ENCODE data around the gene CMTR1.

DNA sequence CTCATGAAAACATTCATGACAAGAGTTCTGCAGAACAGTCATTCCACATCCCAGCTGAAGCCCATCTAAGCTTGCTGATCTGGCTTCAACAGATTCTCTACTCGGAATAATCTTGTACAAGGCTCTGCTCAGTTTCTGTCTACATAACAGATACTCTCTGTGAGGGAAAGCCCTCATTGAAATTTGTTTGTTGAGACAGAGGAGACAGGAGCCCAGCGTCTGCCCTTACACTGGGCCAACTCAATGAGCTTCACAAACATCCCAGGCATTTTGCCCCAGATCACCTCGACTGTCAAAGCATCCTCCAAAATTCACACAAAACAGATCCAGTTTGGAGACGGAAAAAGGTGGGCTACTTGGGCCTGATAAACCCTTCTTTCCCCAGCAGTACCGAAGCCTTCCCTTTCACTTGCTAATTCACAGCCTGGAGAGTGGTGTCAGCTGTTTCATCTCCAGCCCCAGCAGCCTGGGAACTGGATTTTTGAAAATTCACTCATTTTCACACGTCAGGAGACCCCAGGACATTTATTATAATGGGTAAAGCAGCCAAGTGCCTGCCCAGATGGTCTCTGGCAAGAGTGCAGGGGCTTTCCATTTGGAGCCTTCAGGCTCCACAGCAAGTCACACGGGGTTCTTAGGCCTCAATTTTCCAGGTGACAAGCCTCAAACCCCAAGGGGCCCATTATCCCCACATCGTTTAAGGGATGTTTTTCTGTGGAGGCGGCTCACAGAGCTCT is 59.4 kb downstream of the CMTR1 start:
- no peak for TF ChIP-seq EZH2phosphoT487 (IDR thresholded peaks at IDR 0.05; ENCODE audit: borderline replicate concordance, low read length)
- TF ChIP-seq, protein P1, sequence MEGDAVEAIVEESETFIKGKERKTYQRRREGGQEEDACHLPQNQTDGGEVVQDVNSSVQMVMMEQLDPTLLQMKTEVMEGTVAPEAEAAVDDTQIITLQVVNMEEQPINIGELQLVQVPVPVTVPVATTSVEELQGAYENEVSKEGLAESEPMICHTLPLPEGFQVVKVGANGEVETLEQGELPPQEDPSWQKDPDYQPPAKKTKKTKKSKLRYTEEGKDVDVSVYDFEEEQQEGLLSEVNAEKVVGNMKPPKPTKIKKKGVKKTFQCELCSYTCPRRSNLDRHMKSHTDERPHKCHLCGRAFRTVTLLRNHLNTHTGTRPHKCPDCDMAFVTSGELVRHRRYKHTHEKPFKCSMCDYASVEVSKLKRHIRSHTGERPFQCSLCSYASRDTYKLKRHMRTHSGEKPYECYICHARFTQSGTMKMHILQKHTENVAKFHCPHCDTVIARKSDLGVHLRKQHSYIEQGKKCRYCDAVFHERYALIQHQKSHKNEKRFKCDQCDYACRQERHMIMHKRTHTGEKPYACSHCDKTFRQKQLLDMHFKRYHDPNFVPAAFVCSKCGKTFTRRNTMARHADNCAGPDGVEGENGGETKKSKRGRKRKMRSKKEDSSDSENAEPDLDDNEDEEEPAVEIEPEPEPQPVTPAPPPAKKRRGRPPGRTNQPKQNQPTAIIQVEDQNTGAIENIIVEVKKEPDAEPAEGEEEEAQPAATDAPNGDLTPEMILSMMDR (conservative IDR thresholded peaks at IDR 0.05; ENCODE audit: low read depth, low read length): no peak
- TF ChIP-seq EZH2 (IDR thresholded peaks at IDR 0.05; ENCODE audit: low read length, unreplicated experiment): no peak

Measured in PC-3 (cell line).